DND-41 (cell line): Measurements from ENCODE around the gene EPHA7.

Source experiments
- ATAC-seq: fragments of 200-7000 bp; cut with Tn5 transposase; 3 replicates; pipeline ENCODE4 v1.9.1; 2021; ENCODE audit warnings: low read depth; ENCODE audit not compliant: insufficient read depth
- DNase-seq: peaks from one replicate; pipeline ENCODE4 v3.0.0-alpha.2; 2020
- H2AFZ ChIP-seq: 2 replicates; pipeline ENCODE4 v1.6.0; 2012; ENCODE audit warnings: low read depth, low read length
- H3K27ac ChIP-seq: 2 replicates; pipeline ENCODE4 v1.5.1; 2012; ENCODE audit warnings: low read length, inconsistent platforms
- H3K27me3 ChIP-seq: fragments of 200-600 bp; sonication (generic); 2 replicates; pipeline ENCODE4 v1.6.0; 2012; ENCODE audit warnings: low read length, mild to moderate bottlenecking, inconsistent platforms; ENCODE audit not compliant: insufficient read depth, poor library complexity
- H3K36me3 ChIP-seq: 2 replicates; pipeline ENCODE4 v1.5.1; 2012; ENCODE audit warnings: low read length, inconsistent platforms; ENCODE audit not compliant: insufficient read depth
- H3K4me1 ChIP-seq: 2 replicates; pipeline ENCODE4 v1.5.1; 2012; ENCODE audit warnings: mild to moderate bottlenecking, low read length; ENCODE audit not compliant: insufficient read depth
- H3K4me2 ChIP-seq: 2 replicates; pipeline ENCODE4 v1.6.0; 2012; ENCODE audit warnings: mild to moderate bottlenecking, moderate library complexity, low read length, inconsistent platforms; ENCODE audit not compliant: insufficient read depth
- H3K4me3 ChIP-seq, 2 experiments: fragments of 200-600 bp in 1 of 2; shearing (Covaris generic) in 1 of 2; 2 replicates each; pipeline ENCODE4 v1.5.1; 2012 to 2016; ENCODE audit warnings: inconsistent platforms in 2 of 2, low read length in 2 of 2, mild to moderate bottlenecking in 2 of 2, low read depth in 1 of 2, moderate library complexity in 1 of 2
- H3K79me2 ChIP-seq: 2 replicates; pipeline ENCODE4 v1.6.0; 2012; ENCODE audit warnings: low read length, inconsistent platforms; ENCODE audit not compliant: insufficient read depth
- H3K9ac ChIP-seq: 2 replicates; pipeline ENCODE4 v1.6.0; 2012; ENCODE audit warnings: low read depth, mild to moderate bottlenecking, inconsistent platforms, low read length, moderate library complexity
- H3K9me3 ChIP-seq: 2 replicates; pipeline ENCODE4 v1.5.1; 2012; ENCODE audit warnings: low read length, moderate library complexity, mild to moderate bottlenecking, inconsistent platforms; ENCODE audit not compliant: insufficient read depth, severe bottlenecking
- H4K20me1 ChIP-seq: 2 replicates; pipeline ENCODE4 v1.6.0; 2012; ENCODE audit warnings: low read length; ENCODE audit not compliant: insufficient read depth
- CTCF ChIP-seq: IDR thresholded peaks from 2 replicates; pipeline ENCODE4 v1.5.1; 2012; ENCODE audit warnings: borderline replicate concordance, low read length, moderate library complexity, mild to moderate bottlenecking; ENCODE audit not compliant: poor library complexity, severe bottlenecking; ENCODE audit errors: extremely low read depth
- EZH2 ChIP-seq: IDR thresholded peaks from 3 replicates; pipeline ENCODE4 v1.6.1; 2012; ENCODE audit warnings: borderline replicate concordance, low read depth, mild to moderate bottlenecking, moderate library complexity, low read length, inconsistent platforms; ENCODE audit not compliant: severe bottlenecking

EPHA7 gene

GRCh38 chr6:93196406-93196970, 222.9 kb downstream of the EPHA7 start:
- Histone ChIP-seq H3K79me2 (no peaks in the 10 kb centered on the region), H3K9me3 (no peaks in the 10 kb centered on the region), H3K9ac (no peak overlapping the region), H4K20me1 (no peaks in the 10 kb centered on the region), H3K36me3 (no peaks in the 10 kb centered on the region), H3K27ac (no peak overlapping the region), H2AFZ (no peak overlapping the region), H3K4me3 (no peak overlapping the region), H3K27me3 (no peaks in the 10 kb centered on the region), H3K4me1 (no peaks in the 10 kb centered on the region), H3K4me2 (no peak overlapping the region)
- DNase-seq (no peak), ATAC-seq (no peak)
- TF ChIP-seq CTCF = no peak
- TF ChIP-seq EZH2 = no peak

- H3K79me2 ChIP-seq = no peaks in the 10 kb centered on the region
Measured at GRCh38 chr6:93194480-93194879, 224.9 kb downstream of the EPHA7 start.

GRCh38 chr6:93193868-93194267, 225.5 kb downstream of the EPHA7 start:
- Histone ChIP-seq H3K9me3 (no peaks in the 10 kb centered on the region), H3K4me2 (no peak overlapping the region), H3K27ac (no peak overlapping the region), H3K79me2 (no peaks in the 10 kb centered on the region), H3K27me3 (no peaks in the 10 kb centered on the region), H3K4me3 (no peak overlapping the region), H3K9ac (no peak overlapping the region), H2AFZ (no peak overlapping the region), H3K36me3 (no peaks in the 10 kb centered on the region), H3K4me1 (no peaks in the 10 kb centered on the region), H4K20me1 (no peaks in the 10 kb centered on the region)
- no peak for TF ChIP-seq EZH2
- no peak for TF ChIP-seq CTCF
- ATAC-seq (no peak), DNase-seq (no peak)

More at GRCh38 chr6:93194480-93194879, 224.9 kb downstream of the EPHA7 start:
- H3K27me3 ChIP-seq = no peaks in the 10 kb centered on the region
- no peak for ATAC-seq
- no peaks in the 10 kb centered on the region for H3K9me3 ChIP-seq
- no peak for DNase-seq
- H3K4me1 ChIP-seq = no peaks in the 10 kb centered on the region
- TF ChIP-seq EZH2 (no peak), CTCF (no peak)
- H4K20me1 ChIP-seq = no peaks in the 10 kb centered on the region
- H3K36me3 ChIP-seq = no peaks in the 10 kb centered on the region
- no peak overlapping the region for H3K4me3 ChIP-seq
- no peak overlapping the region for H2AFZ ChIP-seq
- H3K9ac ChIP-seq = no peak overlapping the region
- H3K4me2 ChIP-seq = no peak overlapping the region
- no peak overlapping the region for H3K27ac ChIP-seq
